ENCODE measurements around the gene IL6ST. TPM values are rescaled to one million over a fixed set of nuclear protein-coding genes. Genes with fewer than 3 reads are reported as not detected.

Gene IL6ST
- total and polyA plus RNA-seq, 4 donors = 51.3 to 438 (median 109) TPM

DNA sequence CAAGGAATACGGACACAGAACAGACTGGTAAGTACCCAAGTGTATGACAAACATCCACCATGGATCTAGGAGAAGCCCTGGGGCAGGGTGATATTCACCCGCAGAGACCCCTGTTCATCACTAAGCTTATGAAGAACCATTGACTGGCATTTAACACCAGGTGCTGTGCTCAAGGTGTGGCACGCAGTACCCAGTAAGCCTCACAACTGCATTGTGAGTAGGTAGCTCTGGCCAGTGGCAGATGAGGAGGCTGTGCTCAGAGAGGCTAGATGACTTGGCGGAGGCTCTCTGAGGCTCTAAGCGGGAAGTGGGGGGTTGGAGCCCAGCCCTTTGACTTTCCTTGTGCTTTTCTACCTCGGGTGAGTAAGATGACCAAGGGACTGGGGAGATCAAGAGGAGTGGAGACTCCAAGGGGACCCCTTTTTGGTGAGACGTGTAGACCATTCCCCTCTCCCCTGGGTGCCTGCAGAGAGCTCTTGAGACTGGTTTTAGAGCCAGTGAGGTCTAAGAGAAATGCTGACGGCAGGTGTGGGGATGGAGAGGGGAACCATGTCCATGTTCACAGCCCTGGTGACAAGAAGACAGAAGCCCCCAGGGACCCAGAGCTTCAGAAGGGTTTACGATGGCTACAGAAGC is 70.8 kb downstream of the IL6ST start:
- DNase-seq (ENCODE audit: low spot score) = no peak
- no peak overlapping the region for H3K9ac ChIP-seq (ENCODE audit: low read depth in 1 of 2, low read length in 2 of 2)
- no peak overlapping the region for H3K27ac ChIP-seq (ENCODE audit: low read depth in 1 of 2, low read length in 2 of 2)

DNA sequence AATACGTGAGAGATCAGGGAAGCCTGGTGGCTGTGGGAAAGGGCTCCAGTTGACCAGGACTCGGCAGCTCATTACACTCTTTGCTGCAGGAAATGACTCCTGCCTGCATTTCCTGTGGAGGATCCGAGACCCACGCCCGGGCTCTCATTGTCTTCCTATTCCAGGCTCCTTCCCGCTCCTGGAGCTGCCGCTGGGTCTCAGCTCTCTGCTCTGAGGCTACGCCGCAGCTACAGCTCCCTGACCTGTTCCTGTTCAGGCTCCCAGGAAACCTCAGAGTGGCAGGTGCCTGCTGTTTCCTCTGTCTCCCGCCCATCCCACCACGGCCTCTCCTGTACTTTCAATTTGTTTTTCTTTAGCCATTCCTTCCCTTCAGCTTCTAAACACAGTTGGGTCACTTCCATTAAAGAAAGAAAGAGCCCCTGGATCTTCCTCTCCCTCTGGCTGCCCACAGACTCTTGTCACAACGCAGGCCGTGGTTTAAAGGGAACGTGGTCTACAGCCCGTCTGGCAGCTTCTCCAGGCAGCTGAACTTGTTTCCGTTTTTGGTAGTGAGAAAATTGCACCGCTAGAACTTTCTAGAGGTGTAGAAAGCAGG is 71.5 kb downstream of the IL6ST start:
- H3K36me3 ChIP-seq (ENCODE audit: control insufficient read depth in 4 of 4, insufficient read depth in 3 of 4, low read depth in 1 of 4, low read length in 3 of 4) = no peaks in the 10 kb centered on the region
- peaks cover 0 to under 1% (median 0%) of the 10 kb centered on the region in 4 donors for H3K4me1 ChIP-seq (ENCODE audit: control insufficient read depth in 4 of 4, insufficient read depth in 4 of 4, low read length in 3 of 4)
- no peaks in the 10 kb centered on the region for H3K9me3 ChIP-seq (ENCODE audit: control insufficient read depth in 4 of 4, low read length in 3 of 4)
- H3K27me3 ChIP-seq (ENCODE audit: control insufficient read depth in 4 of 4, insufficient read depth in 4 of 4, low read length in 3 of 4) = no peaks in the 10 kb centered on the region
- no peak overlapping the region for H3K9ac ChIP-seq (ENCODE audit: low read depth in 1 of 2, low read length in 2 of 2)
- DNase-seq (ENCODE audit: low spot score) = no peak
- H3K4me3 ChIP-seq (ENCODE audit: low read depth in 1 of 3, low read length in 3 of 3) = peak overlapping the region in 1 of 3 donors; percentile 31
- no peak overlapping the region for H3K27ac ChIP-seq (ENCODE audit: low read depth in 1 of 2, low read length in 2 of 2)
- 63% methylated on average over 17 of the region's 17 CpGs for WGBS
- TF ChIP-seq, protein P1, sequence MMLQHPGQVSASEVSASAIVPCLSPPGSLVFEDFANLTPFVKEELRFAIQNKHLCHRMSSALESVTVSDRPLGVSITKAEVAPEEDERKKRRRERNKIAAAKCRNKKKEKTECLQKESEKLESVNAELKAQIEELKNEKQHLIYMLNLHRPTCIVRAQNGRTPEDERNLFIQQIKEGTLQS (IDR thresholded peaks at IDR 0.05) = no peak
- TF ChIP-seq RAD21 (IDR thresholded peaks at IDR 0.05) = no peak
- TF ChIP-seq GABPA (IDR thresholded peaks at IDR 0.05 in 1 of 2, conservative IDR thresholded peaks at IDR 0.05 in 1 of 2) = no peak
- no peak for TF ChIP-seq YY1 (IDR thresholded peaks at IDR 0.05)
- no peak for TF ChIP-seq NR2F2 (IDR thresholded peaks at IDR 0.05)
- TF ChIP-seq FOXA1 (IDR thresholded peaks at IDR 0.05) = no peak
- no peak for TF ChIP-seq EGR1 (IDR thresholded peaks at IDR 0.05; ENCODE audit: low read depth in 2 of 2)
- TF ChIP-seq, protein P2, sequence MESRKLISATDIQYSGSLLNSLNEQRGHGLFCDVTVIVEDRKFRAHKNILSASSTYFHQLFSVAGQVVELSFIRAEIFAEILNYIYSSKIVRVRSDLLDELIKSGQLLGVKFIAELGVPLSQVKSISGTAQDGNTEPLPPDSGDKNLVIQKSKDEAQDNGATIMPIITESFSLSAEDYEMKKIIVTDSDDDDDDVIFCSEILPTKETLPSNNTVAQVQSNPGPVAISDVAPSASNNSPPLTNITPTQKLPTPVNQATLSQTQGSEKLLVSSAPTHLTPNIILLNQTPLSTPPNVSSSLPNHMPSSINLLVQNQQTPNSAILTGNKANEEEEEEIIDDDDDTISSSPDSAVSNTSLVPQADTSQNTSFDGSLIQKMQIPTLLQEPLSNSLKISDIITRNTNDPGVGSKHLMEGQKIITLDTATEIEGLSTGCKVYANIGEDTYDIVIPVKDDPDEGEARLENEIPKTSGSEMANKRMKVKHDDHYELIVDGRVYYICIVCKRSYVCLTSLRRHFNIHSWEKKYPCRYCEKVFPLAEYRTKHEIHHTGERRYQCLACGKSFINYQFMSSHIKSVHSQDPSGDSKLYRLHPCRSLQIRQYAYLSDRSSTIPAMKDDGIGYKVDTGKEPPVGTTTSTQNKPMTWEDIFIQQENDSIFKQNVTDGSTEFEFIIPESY (IDR thresholded peaks at IDR 0.05) = no peak
- no peak for TF ChIP-seq HNF4G (IDR thresholded peaks at IDR 0.05)
- no peak for TF ChIP-seq SP1 (IDR thresholded peaks at IDR 0.05)
- no peak for TF ChIP-seq FOXA2 (IDR thresholded peaks at IDR 0.05)

More for the DNA sequence above, 70.8 kb downstream of the IL6ST start:
- Histone ChIP-seq H3K4me3 (ENCODE audit: low read depth in 1 of 3, low read length in 3 of 3) (no peak overlapping the region), H3K9me3 (ENCODE audit: control insufficient read depth in 4 of 4, low read length in 3 of 4) (no peaks in the 10 kb centered on the region), H3K4me1 (ENCODE audit: control insufficient read depth in 4 of 4, insufficient read depth in 4 of 4, low read length in 3 of 4) (peaks cover 0 to 3% (median 0%) of the 10 kb centered on the region in 4 donors), H3K27me3 (ENCODE audit: control insufficient read depth in 4 of 4, insufficient read depth in 4 of 4, low read length in 3 of 4) (no peaks in the 10 kb centered on the region), H3K36me3 (ENCODE audit: control insufficient read depth in 4 of 4, insufficient read depth in 3 of 4, low read depth in 1 of 4, low read length in 3 of 4) (no peaks in the 10 kb centered on the region)
- WGBS = 91% methylated on average over 9 of the region's 9 CpGs
- TF ChIP-seq HNF4A (conservative IDR thresholded peaks at IDR 0.05) = no peak
- no peak for TF ChIP-seq SP1 (IDR thresholded peaks at IDR 0.05)
- TF ChIP-seq, protein P2 (IDR thresholded peaks at IDR 0.05) = no peak
- no peak for TF ChIP-seq FOXA2 (IDR thresholded peaks at IDR 0.05)
- TF ChIP-seq, protein P3, sequence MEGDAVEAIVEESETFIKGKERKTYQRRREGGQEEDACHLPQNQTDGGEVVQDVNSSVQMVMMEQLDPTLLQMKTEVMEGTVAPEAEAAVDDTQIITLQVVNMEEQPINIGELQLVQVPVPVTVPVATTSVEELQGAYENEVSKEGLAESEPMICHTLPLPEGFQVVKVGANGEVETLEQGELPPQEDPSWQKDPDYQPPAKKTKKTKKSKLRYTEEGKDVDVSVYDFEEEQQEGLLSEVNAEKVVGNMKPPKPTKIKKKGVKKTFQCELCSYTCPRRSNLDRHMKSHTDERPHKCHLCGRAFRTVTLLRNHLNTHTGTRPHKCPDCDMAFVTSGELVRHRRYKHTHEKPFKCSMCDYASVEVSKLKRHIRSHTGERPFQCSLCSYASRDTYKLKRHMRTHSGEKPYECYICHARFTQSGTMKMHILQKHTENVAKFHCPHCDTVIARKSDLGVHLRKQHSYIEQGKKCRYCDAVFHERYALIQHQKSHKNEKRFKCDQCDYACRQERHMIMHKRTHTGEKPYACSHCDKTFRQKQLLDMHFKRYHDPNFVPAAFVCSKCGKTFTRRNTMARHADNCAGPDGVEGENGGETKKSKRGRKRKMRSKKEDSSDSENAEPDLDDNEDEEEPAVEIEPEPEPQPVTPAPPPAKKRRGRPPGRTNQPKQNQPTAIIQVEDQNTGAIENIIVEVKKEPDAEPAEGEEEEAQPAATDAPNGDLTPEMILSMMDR (IDR thresholded peaks at IDR 0.05; ENCODE audit: low read depth, low read length, missing input control) = no peak
- no peak for TF ChIP-seq TAF1 (conservative IDR thresholded peaks at IDR 0.05)
- no peak for TF ChIP-seq NR2F2 (IDR thresholded peaks at IDR 0.05)
- TF ChIP-seq, protein P1 (IDR thresholded peaks at IDR 0.05) = no peak
- TF ChIP-seq JUND (IDR thresholded peaks at IDR 0.05) = no peak
- TF ChIP-seq GABPA (IDR thresholded peaks at IDR 0.05 in 1 of 2, conservative IDR thresholded peaks at IDR 0.05 in 1 of 2) = no peak
- TF ChIP-seq, protein P4, sequence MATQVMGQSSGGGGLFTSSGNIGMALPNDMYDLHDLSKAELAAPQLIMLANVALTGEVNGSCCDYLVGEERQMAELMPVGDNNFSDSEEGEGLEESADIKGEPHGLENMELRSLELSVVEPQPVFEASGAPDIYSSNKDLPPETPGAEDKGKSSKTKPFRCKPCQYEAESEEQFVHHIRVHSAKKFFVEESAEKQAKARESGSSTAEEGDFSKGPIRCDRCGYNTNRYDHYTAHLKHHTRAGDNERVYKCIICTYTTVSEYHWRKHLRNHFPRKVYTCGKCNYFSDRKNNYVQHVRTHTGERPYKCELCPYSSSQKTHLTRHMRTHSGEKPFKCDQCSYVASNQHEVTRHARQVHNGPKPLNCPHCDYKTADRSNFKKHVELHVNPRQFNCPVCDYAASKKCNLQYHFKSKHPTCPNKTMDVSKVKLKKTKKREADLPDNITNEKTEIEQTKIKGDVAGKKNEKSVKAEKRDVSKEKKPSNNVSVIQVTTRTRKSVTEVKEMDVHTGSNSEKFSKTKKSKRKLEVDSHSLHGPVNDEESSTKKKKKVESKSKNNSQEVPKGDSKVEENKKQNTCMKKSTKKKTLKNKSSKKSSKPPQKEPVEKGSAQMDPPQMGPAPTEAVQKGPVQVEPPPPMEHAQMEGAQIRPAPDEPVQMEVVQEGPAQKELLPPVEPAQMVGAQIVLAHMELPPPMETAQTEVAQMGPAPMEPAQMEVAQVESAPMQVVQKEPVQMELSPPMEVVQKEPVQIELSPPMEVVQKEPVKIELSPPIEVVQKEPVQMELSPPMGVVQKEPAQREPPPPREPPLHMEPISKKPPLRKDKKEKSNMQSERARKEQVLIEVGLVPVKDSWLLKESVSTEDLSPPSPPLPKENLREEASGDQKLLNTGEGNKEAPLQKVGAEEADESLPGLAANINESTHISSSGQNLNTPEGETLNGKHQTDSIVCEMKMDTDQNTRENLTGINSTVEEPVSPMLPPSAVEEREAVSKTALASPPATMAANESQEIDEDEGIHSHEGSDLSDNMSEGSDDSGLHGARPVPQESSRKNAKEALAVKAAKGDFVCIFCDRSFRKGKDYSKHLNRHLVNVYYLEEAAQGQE (IDR thresholded peaks at IDR 0.05) = no peak
- no peak for TF ChIP-seq RXRA (IDR thresholded peaks at IDR 0.05)

All from liver (tissue), 9 donors.